GM12878 (cell line): Measurements from ENCODE around the gene GPATCH3. TPM values are rescaled to one million over a fixed set of nuclear protein-coding genes. Genes with fewer than 3 reads are reported as not detected.

Source experiments
- ATAC-seq: fragments of 200-7000 bp; cut with Tn5 transposase; 3 replicates; pipeline ENCODE4 v1.9.1; 2020; ENCODE audit warnings: mild to moderate bottlenecking, moderate library complexity
- BruUV-seq: library from RNA; stranded (reverse); fragments of 400-500 nt; replicated peaks from 2 replicates; lab custom pipeline; 2021; lab: Mats Ljungman, UMichigan
- CTCF ChIA-PET: fragments of 300-600 bp; sonication (Branson Sonifier 250); formaldehyde crosslinking; extraction: SDS; loops from one replicate; lab custom pipeline; 2021; ENCODE audit warnings: inconsistent platforms; lab: Yijun Ruan, JAX
- POLR2A ChIA-PET: fragments of 350-600 bp; formaldehyde crosslinking; extraction: SDS; loops from one replicate; lab custom pipeline; 2021; ENCODE audit warnings: inconsistent platforms; lab: Charles Lee
- RAD21 ChIA-PET: fragments of 300-600 bp; sonication (Branson Sonifier 250); formaldehyde crosslinking; loops from one replicate; lab custom pipeline; 2023; ENCODE audit warnings: antibody characterized with exemption; ENCODE audit not compliant: unreplicated experiment; lab: Charles Lee
- SMC1A ChIA-PET: fragments of 300-600 bp; sonication (Branson Sonifier 250); formaldehyde crosslinking; loops from one replicate; lab custom pipeline; 2023; ENCODE audit not compliant: unreplicated experiment, uncharacterized antibody; lab: Charles Lee
- DNase-seq: peaks from one replicate; pipeline ENCODE4 v3.0.0-alpha.2; 2011; ENCODE audit warnings: low read depth, low spot score
- FAIRE-seq: peaks from 3 replicates; lab custom pipeline; 2011; peaks lifted over from hg19 to GRCh38; lab: Jason Lieb, UNC
- H2AFZ ChIP-seq: 2 replicates; pipeline ENCODE4 v1.6.0; 2011; ENCODE audit warnings: low read depth, low read length, control low read depth; ENCODE audit not compliant: control insufficient read depth
- H3K27ac ChIP-seq: 2 replicates; pipeline ENCODE4 v1.5.1; 2011; ENCODE audit warnings: control low read depth; ENCODE audit not compliant: control insufficient read depth, insufficient read depth
- H3K27me3 ChIP-seq, 2 experiments: replicated peaks in 1 of 2; 2 replicates each; pipeline versions ENCODE4 v1.6.0 to v1.6.1; 2011; ENCODE audit warnings: low read length in 1 of 2; ENCODE audit not compliant: control insufficient read depth in 2 of 2, insufficient read depth in 2 of 2
- H3K36me3 ChIP-seq, 2 experiments: 2 replicates each; pipeline ENCODE4 v1.5.1; 2011; ENCODE audit warnings: low read length in 1 of 2; ENCODE audit not compliant: control insufficient read depth in 2 of 2, insufficient read depth in 2 of 2
- H3K4me1 ChIP-seq: 2 replicates; pipeline ENCODE4 v1.6.1; 2011; ENCODE audit warnings: mild to moderate bottlenecking, low read length, moderate library complexity, mixed read lengths; ENCODE audit not compliant: control insufficient read depth, insufficient read depth
- H3K4me2 ChIP-seq: 2 replicates; pipeline ENCODE4 v1.6.0; 2011; ENCODE audit warnings: control low read depth; ENCODE audit not compliant: control insufficient read depth, insufficient read depth
- H3K4me3 ChIP-seq: fragments of 200-600 bp; sonication (generic); 2 replicates; pipeline ENCODE4 v1.5.1; 2016
- H3K79me2 ChIP-seq: 2 replicates; pipeline ENCODE4 v1.6.0; 2011; ENCODE audit warnings: low read length; ENCODE audit not compliant: control insufficient read depth, insufficient read depth
- H3K9ac ChIP-seq: 2 replicates; pipeline ENCODE4 v1.8.0; 2011; ENCODE audit warnings: low read length, control low read depth, mixed read lengths; ENCODE audit not compliant: control insufficient read depth, insufficient read depth
- H3K9me3 ChIP-seq: replicated peaks from 3 replicates; pipeline ENCODE4 v1.5.1; 2011; ENCODE audit warnings: mild to moderate bottlenecking, low read length; ENCODE audit not compliant: control insufficient read depth, insufficient read depth
- H4K20me1 ChIP-seq: 2 replicates; pipeline ENCODE4 v1.6.0; 2011; ENCODE audit not compliant: control insufficient read depth, insufficient read depth
- ATF7 ChIP-seq: fragments of 450-650 bp; IDR thresholded peaks from 2 replicates; pipeline ENCODE4 v1.6.1; 2016; ENCODE audit warnings: low read depth, mild to moderate bottlenecking
- BHLHE40 ChIP-seq, 2 experiments: fragments of 450-650 bp in 1 of 2; IDR thresholded peaks; 2 replicates each; pipeline ENCODE4 v1.6.1; 2011 to 2017; ENCODE audit warnings: low read depth in 2 of 2, borderline replicate concordance in 1 of 2, improper control_type of control experiment in 1 of 2, low read length in 1 of 2, mild to moderate bottlenecking in 1 of 2
- CEBPZ ChIP-seq: fragments of 150-350 bp; IDR thresholded peaks from 2 replicates; pipeline ENCODE4 v1.6.1; 2016; ENCODE audit warnings: low read depth, low read length
- FOS ChIP-seq: IDR thresholded peaks from 3 replicates; pipeline ENCODE4 v1.6.1; 2011; ENCODE audit warnings: borderline replicate concordance; ENCODE audit not compliant: insufficient read length; ENCODE audit errors: extremely low read depth
- GATAD2B ChIP-seq: fragments of 450-650 bp; conservative IDR thresholded peaks from 2 replicates; pipeline ENCODE4 v1.6.1; 2017; ENCODE audit warnings: low read depth, mild to moderate bottlenecking, moderate library complexity
- JUNB ChIP-seq: IDR thresholded peaks from 2 replicates; pipeline ENCODE4 v1.6.1; 2016; ENCODE audit warnings: antibody characterized with exemption, mild to moderate bottlenecking
- NBN ChIP-seq: fragments of 450-650 bp; IDR thresholded peaks from 2 replicates; pipeline ENCODE4 v1.6.1; 2016
- NR2C2 ChIP-seq: IDR thresholded peaks from 2 replicates; pipeline ENCODE4 v1.6.1; 2011; ENCODE audit warnings: borderline replicate concordance, low read depth; ENCODE audit not compliant: control insufficient read depth, insufficient read length
- PBX3 ChIP-seq: IDR thresholded peaks from 2 replicates; pipeline ENCODE4 v1.6.1; 2011; ENCODE audit warnings: mild to moderate bottlenecking, low read depth, low read length, moderate library complexity; ENCODE audit not compliant: insufficient replicate concordance
- RB1 ChIP-seq: fragments of 450-650 bp; formaldehyde crosslinking; IDR thresholded peaks from 2 replicates; pipeline ENCODE4 v1.6.1; 2017; ENCODE audit warnings: mild to moderate bottlenecking, borderline replicate concordance
- RFX5 ChIP-seq: IDR thresholded peaks from 2 replicates; pipeline ENCODE4 v1.6.1; 2011; ENCODE audit warnings: low read depth, low read length, improper control_type of control experiment
- SIN3A ChIP-seq: IDR thresholded peaks from 2 replicates; pipeline ENCODE4 v1.6.1; 2012; ENCODE audit warnings: low read depth, low read length, improper control_type of control experiment
- STAT1 ChIP-seq: fragments of 450-650 bp; conservative IDR thresholded peaks from 2 replicates; pipeline ENCODE4 v1.6.1; 2014; ENCODE audit warnings: antibody characterized with exemption, mild to moderate bottlenecking
- WRNIP1 ChIP-seq: IDR thresholded peaks from 2 replicates; pipeline ENCODE4 v1.6.1; 2011; ENCODE audit warnings: low read depth, low read length, improper control_type of control experiment, borderline replicate concordance
- ZNF274 ChIP-seq: IDR thresholded peaks from one replicate; pipeline ENCODE4 v1.8.0; 2011; ENCODE audit not compliant: insufficient read length, insufficient read depth
- ZSCAN29 ChIP-seq: fragments of 450-650 bp; IDR thresholded peaks from 2 replicates; pipeline ENCODE4 v1.6.1; 2017; ENCODE audit warnings: mild to moderate bottlenecking, moderate library complexity
- WGBS: methylation state at CpG from one replicate; pipeline ENCODE4 v1.1.6; 2016; ENCODE audit warnings: low lambda C conversion rate; ENCODE audit not compliant: insufficient replicate concordance, insufficient coverage; ENCODE audit errors: missing lambda C conversion rate; 5-methylcytosine and 5-hydroxymethylcytosine counted together
- in situ Hi-C: fragments of 300-500 bp; cut with MboI; formaldehyde crosslinking; loops from 9 replicates; pipeline ENCODE4 v1.14.3; 2018; ENCODE audit warnings: mixed read lengths
- intact Hi-C: fragments of 100-400 bp; cut with micrococcal nuclease; formaldehyde crosslinking; loops from one replicate; pipeline ENCODE4 v1.14.2; 2022; ENCODE audit not compliant: unreplicated experiment
- polyA plus RNA-seq, 11 experiments: library from polyadenylated mRNA; depleted of rRNA in 4 of 11; unstranded in 6 of 11; stranded (reverse) in 5 of 11; fragments of >200 nt; fragmentation: Nextera tagmentation in 4 of 11; fragmentation: Illumina TruSeq in 1 of 11; extraction: Ambion mirVana in 4 of 11; extraction: Trizol in 1 of 11; gene quantifications; 1 replicate in 1 of 11; 2 replicates in 10 of 11; pipeline versions ENCODE4 v1.2.1 to v1.2.3, GENCODE V29; 2011 to 2016; ENCODE audit warnings: inconsistent platforms in 2 of 11, missing spikeins in 2 of 11, low read depth in 1 of 11
- total RNA-seq, 4 experiments: library from RNA; depleted of rRNA in 3 of 4; stranded (reverse); fragments of >200 nt in 3 of 4; fragmentation: Illumina TruSeq in 1 of 4; extraction: Trizol in 1 of 4; gene quantifications; 2 replicates each; pipeline versions ENCODE4 v1.2.1 to v1.2.3, GENCODE V29; 2013 to 2021
- TF ChIP-seq, protein P1 (sequence below): IDR thresholded peaks from 2 replicates; pipeline ENCODE4 v1.6.1; 2011; ENCODE audit warnings: low read depth, low read length, improper control_type of control experiment, borderline replicate concordance

Gene GPATCH3
- total and polyA plus RNA-seq, 10 of the 15 experiments (the other 5 are each of a cell fraction or from before 2014, with no cell fraction given) = 0.56 to 13.4 (median 8.7) TPM

DNA sequence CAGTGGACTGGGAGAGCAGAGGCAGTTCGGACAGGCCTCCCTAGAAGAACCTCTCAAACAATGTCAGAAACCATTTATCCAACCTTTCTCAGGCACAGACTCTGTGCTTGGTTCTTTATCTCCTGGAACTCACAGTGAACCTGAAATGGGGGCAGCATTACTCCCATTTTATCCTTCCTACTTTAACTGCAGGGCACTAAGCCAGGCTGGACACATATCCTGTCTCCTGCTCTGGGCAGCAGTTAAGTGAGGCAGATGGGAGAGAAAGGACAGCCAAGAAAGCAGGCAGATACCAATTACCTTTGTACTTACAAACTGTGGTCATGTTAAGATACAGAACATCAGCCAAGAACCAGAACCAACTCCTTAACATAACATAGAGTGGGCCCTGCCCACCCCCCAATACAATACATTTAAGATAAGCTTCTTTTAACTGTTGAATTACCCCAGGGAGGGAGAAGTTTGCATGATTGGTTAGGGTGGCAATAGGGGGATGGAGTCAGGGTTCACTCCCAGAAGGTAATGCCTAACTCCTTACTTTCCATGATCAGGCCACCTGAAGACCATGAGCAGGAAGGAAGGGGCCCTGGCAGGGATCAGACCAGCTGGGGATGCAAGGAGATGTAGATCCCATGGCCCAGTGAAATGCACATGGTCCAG is 49.1 kb upstream of the GPATCH3 start:
- CTCF ChIA-PET = no interaction called here
- SMC1A ChIA-PET = no interaction called here
- no peak overlapping the region for H3K4me2 ChIP-seq
- peaks cover 4 to 16% of the 10 kb centered on the region in 2 experiments; a peak in 3 of 4 replicates for H3K36me3 ChIP-seq
- H3K79me2 ChIP-seq = no peaks in the 10 kb centered on the region
- H3K4me1 ChIP-seq = no peaks in the 10 kb centered on the region
- TF ChIP-seq NR2C2 = no peak
- TF ChIP-seq WRNIP1 = no peak
- no peak for TF ChIP-seq RB1
- TF ChIP-seq GATAD2B = no peak
- TF ChIP-seq CEBPZ = no peak
- TF ChIP-seq JUNB = no peak
- no peak for TF ChIP-seq ATF7
- TF ChIP-seq FOS = no peak
- TF ChIP-seq NBN = no peak
- no peak for TF ChIP-seq STAT1
- no peak for TF ChIP-seq RFX5
- TF ChIP-seq BHLHE40 (IDR thresholded peaks at IDR 0.05; ENCODE audit: borderline replicate concordance in 1 of 2, low read depth in 2 of 2, low read length in 1 of 2) = no peak
- TF ChIP-seq SIN3A = no peak
- TF ChIP-seq, protein P1, sequence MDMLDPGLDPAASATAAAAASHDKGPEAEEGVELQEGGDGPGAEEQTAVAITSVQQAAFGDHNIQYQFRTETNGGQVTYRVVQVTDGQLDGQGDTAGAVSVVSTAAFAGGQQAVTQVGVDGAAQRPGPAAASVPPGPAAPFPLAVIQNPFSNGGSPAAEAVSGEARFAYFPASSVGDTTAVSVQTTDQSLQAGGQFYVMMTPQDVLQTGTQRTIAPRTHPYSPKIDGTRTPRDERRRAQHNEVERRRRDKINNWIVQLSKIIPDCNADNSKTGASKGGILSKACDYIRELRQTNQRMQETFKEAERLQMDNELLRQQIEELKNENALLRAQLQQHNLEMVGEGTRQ = no peak
- TF ChIP-seq PBX3 = no peak
- TF ChIP-seq ZNF274 = no peak
- no peak for TF ChIP-seq ZSCAN29
- H3K27ac ChIP-seq = no peak overlapping the region
- no peak overlapping the region for H2AFZ ChIP-seq
- RAD21 ChIA-PET = no interaction called here
- H3K9me3 ChIP-seq = no peaks in the 10 kb centered on the region
- intact Hi-C loops (no loop called here), in situ Hi-C loops (no loop called here)
- POLR2A ChIA-PET = no interaction called here
- H3K4me3 ChIP-seq = no peak overlapping the region
- no peak overlapping the region for H3K9ac ChIP-seq
- H3K27me3 ChIP-seq = no peaks in the 10 kb centered on the region
- FAIRE-seq (no peak), ATAC-seq (no peak), DNase-seq (no peak)
- BruUV-seq = no TSS peak
- WGBS = 43% methylated on average over 1 of the region's 1 CpG
- no peaks in the 10 kb centered on the region; the same call in 1 of the 2 replicates for H4K20me1 ChIP-seq
